HG03558 (cell line): Measurements from ENCODE around the gene EHBP1.

Source experiments
- ATAC-seq: cut with Tn5 transposase; IDR thresholded peaks from one replicate; pipeline ENCODE4 v1.9.1; 2021; ENCODE audit warnings: moderate number of reproducible peaks; ENCODE audit not compliant: unreplicated experiment; ENCODE audit errors: extremely low read depth

EHBP1 gene

GRCh38 chr2:63093502-63093901 is 388.0 kb downstream of the EHBP1 start:
- ATAC-seq = no peak
